K562 (cell line): ENCODE measurements around the gene CIAO3. TPM values are rescaled to one million over a fixed set of nuclear protein-coding genes. Genes with fewer than 3 reads are reported as not detected.

ENCODE experiments used
- DDX20 ChIP-seq: fragments of 450-650 bp; IDR thresholded peaks from 2 replicates; pipeline ENCODE4 v1.6.1; 2016; ENCODE audit warnings: missing genetic modification characterization, low read depth, mild to moderate bottlenecking, missing compliant biosample characterization, moderate library complexity
- POLR2A ChIP-seq: fragments of 450-650 bp; conservative IDR thresholded peaks from 2 replicates; pipeline ENCODE4 v1.6.1; 2016
- POLR2G ChIP-seq: fragments of 200-400 bp; formaldehyde crosslinking; IDR thresholded peaks from 2 replicates; pipeline ENCODE4 v1.6.1; 2017; ENCODE audit warnings: low read depth, mild to moderate bottlenecking, antibody characterized with exemption, low read length, moderate library complexity
- ZKSCAN1 ChIP-seq: fragments of 150-350 bp; IDR thresholded peaks from 2 replicates; pipeline ENCODE4 v1.6.1; 2016; ENCODE audit warnings: low read depth, low read length
- polyA plus RNA-seq, 8 experiments: library from polyadenylated mRNA; depleted of rRNA in 4 of 8; stranded (reverse) in 5 of 8; unstranded in 3 of 8; fragments of >200 nt; fragmentation: Nextera tagmentation in 2 of 8; fragmentation: Illumina TruSeq in 1 of 8; extraction: Ambion mirVana in 2 of 8; extraction: Trizol in 1 of 8; gene quantifications; 2 replicates each; pipeline versions ENCODE4 v1.2.1 to v1.2.3, GENCODE V29; 2011 to 2014; ENCODE audit warnings: inconsistent platforms in 1 of 8, missing spikeins in 1 of 8
- total RNA-seq, 7 experiments: library from RNA; depleted of rRNA in 6 of 7; stranded (reverse); fragments of >200 nt in 6 of 7; fragmentation: Illumina TruSeq in 2 of 7; extraction: Trizol in 2 of 7; gene quantifications; 2 replicates each; pipeline versions ENCODE4 v1.2.1 to v1.2.3, GENCODE V29; 2011 to 2021; ENCODE audit warnings: low replicate concordance in 1 of 7
- TF ChIP-seq, protein P1 (sequence below): fragments of 200-600 bp; sonication (generic); IDR thresholded peaks from one replicate; pipeline ENCODE4 v1.6.1; 2012; ENCODE audit warnings: mild to moderate bottlenecking, low read depth, low read length, inconsistent platforms
- TF ChIP-seq, protein P2 (sequence below): sonication (generic); formaldehyde crosslinking; IDR thresholded peaks from 2 replicates; pipeline ENCODE4 v1.8.1; 2023; ENCODE audit warnings: mild to moderate bottlenecking, missing genetic modification reagents

Gene CIAO3
- total and polyA plus RNA-seq, 9 of the 15 experiments (the other 6 are each of a cell fraction or from before 2014, with no cell fraction given) = 2.2 to 35.6 (median 18.7) TPM

DNA sequence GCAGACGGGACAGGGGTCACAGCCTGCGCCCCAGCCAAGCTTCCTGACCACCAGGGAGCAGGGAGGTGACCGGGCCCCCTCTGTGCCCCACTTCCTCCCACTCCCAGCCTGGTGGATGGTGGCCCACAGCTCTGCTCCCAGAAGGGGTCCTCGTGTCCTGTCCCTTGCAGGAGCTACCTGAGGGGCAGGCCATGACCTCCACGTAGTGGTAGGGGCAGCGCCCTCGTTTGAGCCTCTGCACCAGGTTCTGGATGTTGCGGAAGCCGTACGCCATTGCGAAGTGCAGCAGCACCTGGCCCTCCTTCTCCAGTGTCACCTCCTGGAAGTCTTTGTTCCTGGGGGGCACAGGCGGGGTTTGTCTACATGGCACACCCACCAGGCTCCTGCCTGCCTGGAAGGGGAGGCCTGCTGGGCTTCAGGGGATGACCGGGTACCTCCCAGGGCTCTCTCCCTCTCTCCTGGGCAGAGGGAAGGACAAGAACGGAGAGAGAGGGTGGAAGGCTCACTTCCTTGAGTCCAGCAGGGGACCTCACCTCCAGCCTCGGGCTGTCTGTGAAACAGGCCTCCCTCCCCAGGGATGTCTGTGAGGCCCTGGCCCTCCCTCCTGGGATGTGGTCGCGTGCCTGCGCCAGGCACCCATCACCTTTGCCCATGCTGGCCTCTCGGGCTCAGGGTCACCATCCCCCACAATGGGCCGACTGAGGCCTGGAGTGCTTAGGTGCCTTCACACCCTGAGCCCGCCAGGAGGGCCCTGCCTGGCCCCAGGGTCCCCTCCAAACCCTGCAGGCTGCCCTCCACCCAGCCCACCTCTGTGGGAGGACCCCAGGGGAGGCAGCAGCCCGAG, 9.9 kb downstream of the CIAO3 start (continued):
- TF ChIP-seq, protein P1, sequence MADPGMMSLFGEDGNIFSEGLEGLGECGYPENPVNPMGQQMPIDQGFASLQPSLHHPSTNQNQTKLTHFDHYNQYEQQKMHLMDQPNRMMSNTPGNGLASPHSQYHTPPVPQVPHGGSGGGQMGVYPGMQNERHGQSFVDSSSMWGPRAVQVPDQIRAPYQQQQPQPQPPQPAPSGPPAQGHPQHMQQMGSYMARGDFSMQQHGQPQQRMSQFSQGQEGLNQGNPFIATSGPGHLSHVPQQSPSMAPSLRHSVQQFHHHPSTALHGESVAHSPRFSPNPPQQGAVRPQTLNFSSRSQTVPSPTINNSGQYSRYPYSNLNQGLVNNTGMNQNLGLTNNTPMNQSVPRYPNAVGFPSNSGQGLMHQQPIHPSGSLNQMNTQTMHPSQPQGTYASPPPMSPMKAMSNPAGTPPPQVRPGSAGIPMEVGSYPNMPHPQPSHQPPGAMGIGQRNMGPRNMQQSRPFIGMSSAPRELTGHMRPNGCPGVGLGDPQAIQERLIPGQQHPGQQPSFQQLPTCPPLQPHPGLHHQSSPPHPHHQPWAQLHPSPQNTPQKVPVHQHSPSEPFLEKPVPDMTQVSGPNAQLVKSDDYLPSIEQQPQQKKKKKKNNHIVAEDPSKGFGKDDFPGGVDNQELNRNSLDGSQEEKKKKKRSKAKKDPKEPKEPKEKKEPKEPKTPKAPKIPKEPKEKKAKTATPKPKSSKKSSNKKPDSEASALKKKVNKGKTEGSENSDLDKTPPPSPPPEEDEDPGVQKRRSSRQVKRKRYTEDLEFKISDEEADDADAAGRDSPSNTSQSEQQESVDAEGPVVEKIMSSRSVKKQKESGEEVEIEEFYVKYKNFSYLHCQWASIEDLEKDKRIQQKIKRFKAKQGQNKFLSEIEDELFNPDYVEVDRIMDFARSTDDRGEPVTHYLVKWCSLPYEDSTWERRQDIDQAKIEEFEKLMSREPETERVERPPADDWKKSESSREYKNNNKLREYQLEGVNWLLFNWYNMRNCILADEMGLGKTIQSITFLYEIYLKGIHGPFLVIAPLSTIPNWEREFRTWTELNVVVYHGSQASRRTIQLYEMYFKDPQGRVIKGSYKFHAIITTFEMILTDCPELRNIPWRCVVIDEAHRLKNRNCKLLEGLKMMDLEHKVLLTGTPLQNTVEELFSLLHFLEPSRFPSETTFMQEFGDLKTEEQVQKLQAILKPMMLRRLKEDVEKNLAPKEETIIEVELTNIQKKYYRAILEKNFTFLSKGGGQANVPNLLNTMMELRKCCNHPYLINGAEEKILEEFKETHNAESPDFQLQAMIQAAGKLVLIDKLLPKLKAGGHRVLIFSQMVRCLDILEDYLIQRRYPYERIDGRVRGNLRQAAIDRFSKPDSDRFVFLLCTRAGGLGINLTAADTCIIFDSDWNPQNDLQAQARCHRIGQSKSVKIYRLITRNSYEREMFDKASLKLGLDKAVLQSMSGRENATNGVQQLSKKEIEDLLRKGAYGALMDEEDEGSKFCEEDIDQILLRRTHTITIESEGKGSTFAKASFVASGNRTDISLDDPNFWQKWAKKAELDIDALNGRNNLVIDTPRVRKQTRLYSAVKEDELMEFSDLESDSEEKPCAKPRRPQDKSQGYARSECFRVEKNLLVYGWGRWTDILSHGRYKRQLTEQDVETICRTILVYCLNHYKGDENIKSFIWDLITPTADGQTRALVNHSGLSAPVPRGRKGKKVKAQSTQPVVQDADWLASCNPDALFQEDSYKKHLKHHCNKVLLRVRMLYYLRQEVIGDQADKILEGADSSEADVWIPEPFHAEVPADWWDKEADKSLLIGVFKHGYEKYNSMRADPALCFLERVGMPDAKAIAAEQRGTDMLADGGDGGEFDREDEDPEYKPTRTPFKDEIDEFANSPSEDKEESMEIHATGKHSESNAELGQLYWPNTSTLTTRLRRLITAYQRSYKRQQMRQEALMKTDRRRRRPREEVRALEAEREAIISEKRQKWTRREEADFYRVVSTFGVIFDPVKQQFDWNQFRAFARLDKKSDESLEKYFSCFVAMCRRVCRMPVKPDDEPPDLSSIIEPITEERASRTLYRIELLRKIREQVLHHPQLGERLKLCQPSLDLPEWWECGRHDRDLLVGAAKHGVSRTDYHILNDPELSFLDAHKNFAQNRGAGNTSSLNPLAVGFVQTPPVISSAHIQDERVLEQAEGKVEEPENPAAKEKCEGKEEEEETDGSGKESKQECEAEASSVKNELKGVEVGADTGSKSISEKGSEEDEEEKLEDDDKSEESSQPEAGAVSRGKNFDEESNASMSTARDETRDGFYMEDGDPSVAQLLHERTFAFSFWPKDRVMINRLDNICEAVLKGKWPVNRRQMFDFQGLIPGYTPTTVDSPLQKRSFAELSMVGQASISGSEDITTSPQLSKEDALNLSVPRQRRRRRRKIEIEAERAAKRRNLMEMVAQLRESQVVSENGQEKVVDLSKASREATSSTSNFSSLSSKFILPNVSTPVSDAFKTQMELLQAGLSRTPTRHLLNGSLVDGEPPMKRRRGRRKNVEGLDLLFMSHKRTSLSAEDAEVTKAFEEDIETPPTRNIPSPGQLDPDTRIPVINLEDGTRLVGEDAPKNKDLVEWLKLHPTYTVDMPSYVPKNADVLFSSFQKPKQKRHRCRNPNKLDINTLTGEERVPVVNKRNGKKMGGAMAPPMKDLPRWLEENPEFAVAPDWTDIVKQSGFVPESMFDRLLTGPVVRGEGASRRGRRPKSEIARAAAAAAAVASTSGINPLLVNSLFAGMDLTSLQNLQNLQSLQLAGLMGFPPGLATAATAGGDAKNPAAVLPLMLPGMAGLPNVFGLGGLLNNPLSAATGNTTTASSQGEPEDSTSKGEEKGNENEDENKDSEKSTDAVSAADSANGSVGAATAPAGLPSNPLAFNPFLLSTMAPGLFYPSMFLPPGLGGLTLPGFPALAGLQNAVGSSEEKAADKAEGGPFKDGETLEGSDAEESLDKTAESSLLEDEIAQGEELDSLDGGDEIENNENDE = no peak
- TF ChIP-seq, protein P2, sequence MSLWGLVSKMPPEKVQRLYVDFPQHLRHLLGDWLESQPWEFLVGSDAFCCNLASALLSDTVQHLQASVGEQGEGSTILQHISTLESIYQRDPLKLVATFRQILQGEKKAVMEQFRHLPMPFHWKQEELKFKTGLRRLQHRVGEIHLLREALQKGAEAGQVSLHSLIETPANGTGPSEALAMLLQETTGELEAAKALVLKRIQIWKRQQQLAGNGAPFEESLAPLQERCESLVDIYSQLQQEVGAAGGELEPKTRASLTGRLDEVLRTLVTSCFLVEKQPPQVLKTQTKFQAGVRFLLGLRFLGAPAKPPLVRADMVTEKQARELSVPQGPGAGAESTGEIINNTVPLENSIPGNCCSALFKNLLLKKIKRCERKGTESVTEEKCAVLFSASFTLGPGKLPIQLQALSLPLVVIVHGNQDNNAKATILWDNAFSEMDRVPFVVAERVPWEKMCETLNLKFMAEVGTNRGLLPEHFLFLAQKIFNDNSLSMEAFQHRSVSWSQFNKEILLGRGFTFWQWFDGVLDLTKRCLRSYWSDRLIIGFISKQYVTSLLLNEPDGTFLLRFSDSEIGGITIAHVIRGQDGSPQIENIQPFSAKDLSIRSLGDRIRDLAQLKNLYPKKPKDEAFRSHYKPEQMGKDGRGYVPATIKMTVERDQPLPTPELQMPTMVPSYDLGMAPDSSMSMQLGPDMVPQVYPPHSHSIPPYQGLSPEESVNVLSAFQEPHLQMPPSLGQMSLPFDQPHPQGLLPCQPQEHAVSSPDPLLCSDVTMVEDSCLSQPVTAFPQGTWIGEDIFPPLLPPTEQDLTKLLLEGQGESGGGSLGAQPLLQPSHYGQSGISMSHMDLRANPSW = no peak
- TF ChIP-seq POLR2G (peak; percentile 36; the same call in 1 of the 2 replicates), POLR2A (peak; percentile 3; the same call in 1 of the 2 replicates), DDX20 (no peak), ZKSCAN1 (no peak)
